Psoas muscle (tissue), 8 donors: ENCODE measurements around the gene ZNF331. TPM values are rescaled to one million over a fixed set of nuclear protein-coding genes. Genes with fewer than 3 reads are reported as not detected.
A peak's percentile ranks its signal among the peaks of the same experiment; 100 is the strongest.

Experiments
- ATAC-seq, 4 donors: fragments of 200-7000 bp; cut with Tn5 transposase; one replicate each; pipeline ENCODE4 v1.9.1; 2020; ENCODE audit warnings: moderate library complexity in 3 of 4, mild to moderate bottlenecking in 2 of 4
- DNase-seq, 2 donors: peaks; one replicate each; pipeline ENCODE4 v3.0.0-alpha.2; 2020
- H3K27ac ChIP-seq: fragments of 200-600 bp; one replicate; pipeline ENCODE4 v1.8.0; 2022
- H3K27me3 ChIP-seq, 3 donors: fragments of 200-600 bp in 1 of 3; one replicate each; pipeline versions ENCODE4 v1.6.1 to v1.8.0; 2013 to 2022; ENCODE audit warnings: low read length in 2 of 3, mild to moderate bottlenecking in 2 of 3, moderate library complexity in 1 of 3; ENCODE audit not compliant: insufficient read depth in 3 of 3
- H3K36me3 ChIP-seq, 2 donors: fragments of 200-600 bp in 1 of 2; one replicate each; pipeline versions ENCODE4 v1.6.1 to v1.8.0; 2013 to 2022; ENCODE audit warnings: low read depth in 1 of 2, mild to moderate bottlenecking in 1 of 2, moderate library complexity in 1 of 2; ENCODE audit not compliant: insufficient read depth in 1 of 2
- H3K4me1 ChIP-seq: fragments of 200-600 bp; one replicate; pipeline ENCODE4 v1.8.0; 2022
- H3K4me3 ChIP-seq: fragments of 200-600 bp; one replicate; pipeline ENCODE4 v1.8.0; 2022; ENCODE audit warnings: mild to moderate bottlenecking
- H3K9me3 ChIP-seq: fragments of 200-600 bp; one replicate; pipeline ENCODE4 v1.8.0; 2022
- CTCF ChIP-seq: fragments of 200-600 bp; IDR thresholded peaks from one replicate; pipeline ENCODE4 v1.8.0; 2022; ENCODE audit warnings: antibody characterized with exemption
- WGBS, 3 donors: extraction: QIAGEN DNeasy Blood & Tissue Kit; methylation state at CpG; one replicate each; pipeline versions ENCODE4 v1.1.6 to v1.1.7; 2013; 5-methylcytosine and 5-hydroxymethylcytosine counted together
- intact Hi-C, 2 donors: fragments of 100-400 bp; cut with DNase I; formaldehyde crosslinking; loops; one replicate each; pipeline versions ENCODE4 v1.11.0 to v1.14.2; 2022
- polyA plus RNA-seq, 3 donors: library from polyadenylated mRNA; stranded (reverse); fragments of 200-250 nt; gene quantifications; one replicate each; pipeline ENCODE4 v1.2.3, GENCODE V29; 2013
- total RNA-seq, 4 donors: library from RNA; stranded (reverse); fragmentation: NEBNext Ultra II Directional in 2 of 4; extraction: Animal tissue kit (Norgen Biotek cat#: 25700) in 2 of 4; gene quantifications; one replicate each; pipeline versions ENCODE4 v1.2.1 to v1.2.4, GENCODE V29; 2021 to 2023
- donor health status: healthy with polysubstance abuse.
- donor health status: DM: no; HTN: no; CAD: no; lungs with moderate emphysema.
- donor health status: Bipolar disorder and iron deficiency.
- donor health status: healthy.
- donor health status: DM: yes; HTN: yes; CAD: no.
- donor health status: DM: no; HTN: no; CAD: no.
- donor health status: DM: no; HTN: no; CAD: no.
- donor health status: DM: yes; HTN: yes; CAD: no.

ZNF331 gene
- total and polyA plus RNA-seq, 7 donors, result 3.8 to 29.0 (median 8.7) TPM

GRCh38 chr19:53612762-53613526 is 75.0 kb downstream of the ZNF331 start:
- Histone ChIP-seq H3K27me3 (no peaks in the 10 kb centered on the region), H3K27ac (no peak overlapping the region), H3K9me3 (no peaks in the 10 kb centered on the region), H3K4me1 (no peaks in the 10 kb centered on the region), H3K4me3 (no peak overlapping the region), H3K36me3 (no peaks in the 10 kb centered on the region)
- 58 to 62% (median 62%) methylated on average over 14 of the region's 14 CpGs for WGBS, 3 donors
- TF ChIP-seq CTCF, result no peak
- no peak for DNase-seq
- ATAC-seq, result no peak
- intact Hi-C loops, result no loop called here

GRCh38 chr19:53621885-53622740 is 84.2 kb downstream of the ZNF331 start:
- intact Hi-C loops, result no loop called here
- H3K4me3 ChIP-seq, result no peak overlapping the region
- 52 to 63% (median 56%) methylated on average over 8 of the region's 8 CpGs for WGBS, 3 donors
- peak overlapping the region; percentile 50 for H3K27ac ChIP-seq
- H3K36me3 ChIP-seq, result no peaks in the 10 kb centered on the region
- ATAC-seq (no peak), DNase-seq (no peak)
- H3K27me3 ChIP-seq, result no peaks in the 10 kb centered on the region
- H3K9me3 ChIP-seq, result no peaks in the 10 kb centered on the region
- no peaks in the 10 kb centered on the region for H3K4me1 ChIP-seq
- no peak for TF ChIP-seq CTCF

GRCh38 chr19:53624771-53625545 is 87.0 kb downstream of the ZNF331 start:
- DNase-seq (no peak), ATAC-seq (no peak)
- H3K4me3 ChIP-seq, result no peak overlapping the region
- WGBS, 3 donors, result 66 to 74% (median 73%) methylated on average over 16 of the region's 16 CpGs
- H3K27ac ChIP-seq, result peak overlapping the region; percentile 23
- intact Hi-C loops, result no loop called here
- no peaks in the 10 kb centered on the region for H3K9me3 ChIP-seq
- H3K36me3 ChIP-seq, result no peaks in the 10 kb centered on the region
- TF ChIP-seq CTCF, result no peak
- H3K27me3 ChIP-seq, result no peaks in the 10 kb centered on the region
- H3K4me1 ChIP-seq, result no peaks in the 10 kb centered on the region

- no peak for ATAC-seq
- no peak for DNase-seq
- intact Hi-C loops, result no loop called here
- Histone ChIP-seq H3K36me3 (no peaks in the 10 kb centered on the region), H3K27me3 (no peaks in the 10 kb centered on the region), H3K27ac (no peak overlapping the region), H3K9me3 (no peaks in the 10 kb centered on the region), H3K4me3 (no peak overlapping the region), H3K4me1 (no peaks in the 10 kb centered on the region)
- WGBS, 3 donors, result 81 to 83% (median 82%) methylated on average over 9 of the region's 9 CpGs
- no peak for TF ChIP-seq CTCF
Measured at GRCh38 chr19:53626486-53626885, 88.5 kb downstream of the ZNF331 start.
